BE2C (cell line): Measurements from ENCODE around the gene ADGRL3.
"Not testable (repeated sequence)": the region's sequence is repeated elsewhere in the genome, so short reads cannot be mapped to it uniquely, and the experiment has no call there.

Source experiments
- DNase-seq: peaks from one replicate; pipeline ENCODE4 v3.0.0-alpha.2; 2020
- H3K27me3 ChIP-seq: fragments of 250-450 bp; sonication (Bioruptor Pico); 2 replicates; pipeline ENCODE4 v1.5.1; 2020; ENCODE audit warnings: mild to moderate bottlenecking
- H3K36me3 ChIP-seq: fragments of 250-450 bp; sonication (Bioruptor Pico); 2 replicates; pipeline ENCODE4 v1.5.1; 2020; ENCODE audit warnings: mild to moderate bottlenecking
- H3K4me1 ChIP-seq: fragments of 250-450 bp; sonication (Bioruptor Pico); 2 replicates; pipeline ENCODE4 v1.5.1; 2020
- H3K4me3 ChIP-seq: 2 replicates; pipeline ENCODE4 v1.5.1; 2011; ENCODE audit warnings: low read depth, low read length
- H3K9me3 ChIP-seq: fragments of 250-450 bp; sonication (Bioruptor Pico); 2 replicates; pipeline ENCODE4 v1.5.1; 2020
- TF ChIP-seq, protein P1 (sequence below): IDR thresholded peaks from 2 replicates; pipeline ENCODE4 v1.5.1; 2012; ENCODE audit warnings: mild to moderate bottlenecking, low read depth, low read length

Gene ADGRL3

DNA sequence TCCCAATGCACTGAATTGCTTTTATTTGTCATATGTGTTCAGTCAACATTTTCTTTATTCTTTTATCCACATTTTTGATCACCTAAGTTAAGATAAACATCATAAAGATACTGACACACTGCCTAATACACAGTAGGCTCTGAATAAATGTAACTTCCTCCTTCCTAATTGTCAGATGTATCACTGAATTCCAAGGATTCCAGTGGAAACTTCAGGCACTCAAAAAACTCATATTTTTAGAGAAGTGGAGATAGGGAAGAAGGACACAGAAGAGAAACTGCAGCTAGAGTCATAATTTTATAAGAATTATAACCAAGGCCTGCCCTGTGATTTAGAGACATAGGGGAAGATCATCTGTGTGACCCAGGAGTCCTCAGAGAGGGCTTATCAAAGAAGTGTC, 753.3 kb downstream of the ADGRL3 start:
- H3K9me3 ChIP-seq: no peaks in the 10 kb centered on the region
- H3K4me1 ChIP-seq: no peaks in the 10 kb centered on the region
- H3K27me3 ChIP-seq: no peaks in the 10 kb centered on the region
- no peak overlapping the region for H3K4me3 ChIP-seq
- DNase-seq: no peak
- TF ChIP-seq, protein P1, sequence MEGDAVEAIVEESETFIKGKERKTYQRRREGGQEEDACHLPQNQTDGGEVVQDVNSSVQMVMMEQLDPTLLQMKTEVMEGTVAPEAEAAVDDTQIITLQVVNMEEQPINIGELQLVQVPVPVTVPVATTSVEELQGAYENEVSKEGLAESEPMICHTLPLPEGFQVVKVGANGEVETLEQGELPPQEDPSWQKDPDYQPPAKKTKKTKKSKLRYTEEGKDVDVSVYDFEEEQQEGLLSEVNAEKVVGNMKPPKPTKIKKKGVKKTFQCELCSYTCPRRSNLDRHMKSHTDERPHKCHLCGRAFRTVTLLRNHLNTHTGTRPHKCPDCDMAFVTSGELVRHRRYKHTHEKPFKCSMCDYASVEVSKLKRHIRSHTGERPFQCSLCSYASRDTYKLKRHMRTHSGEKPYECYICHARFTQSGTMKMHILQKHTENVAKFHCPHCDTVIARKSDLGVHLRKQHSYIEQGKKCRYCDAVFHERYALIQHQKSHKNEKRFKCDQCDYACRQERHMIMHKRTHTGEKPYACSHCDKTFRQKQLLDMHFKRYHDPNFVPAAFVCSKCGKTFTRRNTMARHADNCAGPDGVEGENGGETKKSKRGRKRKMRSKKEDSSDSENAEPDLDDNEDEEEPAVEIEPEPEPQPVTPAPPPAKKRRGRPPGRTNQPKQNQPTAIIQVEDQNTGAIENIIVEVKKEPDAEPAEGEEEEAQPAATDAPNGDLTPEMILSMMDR: no peak
- no peaks in the 10 kb centered on the region for H3K36me3 ChIP-seq

GRCh38 chr4:61958591-61958990, 758.5 kb downstream of the ADGRL3 start:
- H3K4me3 ChIP-seq: no peak overlapping the region
- no peaks in the 10 kb centered on the region for H3K9me3 ChIP-seq
- TF ChIP-seq, protein P1: no peak
- H3K4me1 ChIP-seq: no peaks in the 10 kb centered on the region
- no peaks in the 10 kb centered on the region for H3K36me3 ChIP-seq
- no peak for DNase-seq
- H3K27me3 ChIP-seq: no peaks in the 10 kb centered on the region

DNA sequence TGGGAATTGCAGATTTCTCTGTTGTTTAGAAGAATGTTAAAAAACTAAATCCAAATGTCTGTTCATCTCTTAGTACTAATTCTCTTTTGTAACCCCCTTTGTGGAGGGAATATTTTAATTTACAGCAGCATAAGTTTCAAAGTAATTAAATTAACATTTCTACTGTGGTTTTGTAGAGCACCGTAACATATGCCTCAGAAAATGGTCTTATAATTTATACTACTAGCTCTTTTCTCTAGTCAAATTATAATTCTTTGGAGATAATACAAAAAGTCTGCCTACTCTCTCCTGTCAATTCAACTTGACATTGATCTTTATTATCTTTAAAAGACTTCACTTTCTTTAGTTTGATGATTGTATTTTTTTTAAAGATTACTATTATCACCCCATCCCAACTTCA, 759.0 kb downstream of the ADGRL3 start:
- Histone ChIP-seq H3K36me3 (no peaks in the 10 kb centered on the region), H3K4me1 (no peaks in the 10 kb centered on the region), H3K4me3 (no peak overlapping the region), H3K27me3 (no peaks in the 10 kb centered on the region), H3K9me3 (no peaks in the 10 kb centered on the region)
- TF ChIP-seq, protein P1: no peak
- DNase-seq: no peak

GRCh38 chr4:61984260-61984909, 784.3 kb downstream of the ADGRL3 start:
- H3K4me1 ChIP-seq: no peaks in the 10 kb centered on the region
- no peaks in the 10 kb centered on the region for H3K9me3 ChIP-seq
- no peak for DNase-seq
- no peaks in the 10 kb centered on the region for H3K27me3 ChIP-seq
- TF ChIP-seq, protein P1: 0 out of 2 replicates have a peak, but pooled peaks have one; percentile 7
- no peak overlapping the region for H3K4me3 ChIP-seq
- no peaks in the 10 kb centered on the region for H3K36me3 ChIP-seq

DNA sequence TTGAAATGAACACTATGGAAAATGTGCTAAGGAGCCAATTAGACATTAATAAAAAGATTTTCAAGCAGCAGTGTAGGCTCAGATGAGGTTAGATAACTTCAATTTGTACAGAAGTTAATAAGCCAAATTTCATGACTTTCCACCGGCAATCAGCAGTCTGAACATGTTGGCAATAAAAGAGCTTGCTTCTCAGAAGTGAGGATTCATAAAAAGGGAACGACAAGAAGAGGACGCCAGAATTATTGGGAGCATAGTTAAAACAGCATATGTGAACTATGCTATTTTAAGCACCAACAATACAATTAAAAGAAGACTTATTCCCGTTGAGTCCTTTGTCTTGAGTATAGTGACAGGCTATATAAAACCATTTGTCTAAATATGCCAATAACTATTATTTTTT, 785.3 kb downstream of the ADGRL3 start:
- no peaks in the 10 kb centered on the region for H3K9me3 ChIP-seq
- no peaks in the 10 kb centered on the region for H3K36me3 ChIP-seq
- no peaks in the 10 kb centered on the region for H3K4me1 ChIP-seq
- no peaks in the 10 kb centered on the region for H3K27me3 ChIP-seq
- DNase-seq: no peak
- TF ChIP-seq, protein P1: no peak
- no peak overlapping the region for H3K4me3 ChIP-seq

DNA sequence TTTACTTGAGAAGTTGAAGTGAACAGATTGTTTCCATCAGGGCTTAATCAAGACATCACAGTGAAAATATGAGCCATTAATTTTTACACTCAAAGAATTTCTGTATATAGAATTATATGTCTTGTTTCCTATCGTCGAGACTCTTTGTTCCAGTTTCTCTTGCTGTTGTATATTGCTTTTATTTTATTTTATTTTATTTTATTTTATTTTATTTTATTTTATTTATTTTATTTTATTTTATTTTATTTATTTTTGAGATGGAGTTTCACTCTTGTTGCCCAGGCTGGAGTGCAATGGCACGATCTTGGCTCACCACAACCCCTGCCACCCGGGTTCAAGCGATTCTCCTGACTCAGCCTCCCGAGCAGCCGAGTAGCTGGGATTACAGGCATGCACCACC, 786.8 kb downstream of the ADGRL3 start:
- H3K36me3 ChIP-seq, H3K27me3 ChIP-seq, H3K4me3 ChIP-seq, H3K4me1 ChIP-seq, H3K9me3 ChIP-seq, DNase-seq: not testable (repeated sequence)
